Trophoblast cell (in vitro differentiated cells and primary cell): ENCODE results near the gene ADGRA3.

Experiments used
- DNase-seq, 2 donors: peaks; one replicate each; pipeline ENCODE4 v3.0.0-alpha.2; 2016
- H2AFZ ChIP-seq: 2 replicates; pipeline ENCODE4 v1.6.1; 2013; ENCODE audit warnings: low read length, moderate library complexity, mild to moderate bottlenecking; ENCODE audit not compliant: insufficient read depth, poor library complexity
- H2AK5ac ChIP-seq: 2 replicates; pipeline ENCODE4 v1.6.1; 2013; ENCODE audit warnings: mild to moderate bottlenecking, low read length
- H2BK120ac ChIP-seq: 2 replicates; pipeline ENCODE4 v1.6.1; 2013; ENCODE audit warnings: low read length, mild to moderate bottlenecking, moderate library complexity; ENCODE audit not compliant: insufficient read depth, poor library complexity
- H2BK12ac ChIP-seq: 2 replicates; pipeline ENCODE4 v1.6.1; 2013; ENCODE audit warnings: mild to moderate bottlenecking, low read length, moderate library complexity
- H2BK5ac ChIP-seq: 2 replicates; pipeline ENCODE4 v1.6.1; 2013; ENCODE audit warnings: low read length, low read depth, moderate library complexity, mild to moderate bottlenecking; ENCODE audit not compliant: poor library complexity
- H3K14ac ChIP-seq: 2 replicates; pipeline ENCODE4 v1.6.1; 2013; ENCODE audit warnings: mild to moderate bottlenecking, low read length
- H3K18ac ChIP-seq: 2 replicates; pipeline ENCODE4 v1.6.1; 2013; ENCODE audit warnings: mild to moderate bottlenecking, low read length
- H3K23ac ChIP-seq: 2 replicates; pipeline ENCODE4 v1.6.1; 2013; ENCODE audit warnings: low read length
- H3K27ac ChIP-seq: 2 replicates; pipeline ENCODE4 v1.5.1; 2013; ENCODE audit warnings: low read depth, mild to moderate bottlenecking, inconsistent platforms, low read length, moderate library complexity
- H3K27me3 ChIP-seq: 2 replicates; pipeline ENCODE4 v1.6.1; 2013; ENCODE audit warnings: inconsistent platforms, mild to moderate bottlenecking, low read length, moderate library complexity; ENCODE audit not compliant: insufficient read depth
- H3K36me3 ChIP-seq, 2 experiments: 1 replicate in 1 of 2; 2 replicates in 1 of 2; pipeline ENCODE4 v1.6.1; 2013; ENCODE audit warnings: low read length in 2 of 2, mild to moderate bottlenecking in 2 of 2, moderate library complexity in 1 of 2; ENCODE audit not compliant: insufficient read depth in 2 of 2, control insufficient read depth in 1 of 2
- H3K4ac ChIP-seq: 2 replicates; pipeline ENCODE4 v1.6.1; 2013; ENCODE audit warnings: low read depth, mild to moderate bottlenecking, low read length, moderate library complexity
- H3K4me1 ChIP-seq, 2 experiments: 1 replicate in 1 of 2; 2 replicates in 1 of 2; pipeline ENCODE4 v1.6.1; 2013; ENCODE audit warnings: low read length in 2 of 2, mild to moderate bottlenecking in 2 of 2, moderate library complexity in 1 of 2; ENCODE audit not compliant: insufficient read depth in 2 of 2, control insufficient read depth in 1 of 2
- H3K4me2 ChIP-seq: 2 replicates; pipeline ENCODE4 v1.6.1; 2013; ENCODE audit warnings: inconsistent platforms, mild to moderate bottlenecking, low read length, moderate library complexity
- H3K4me3 ChIP-seq: 2 replicates; pipeline ENCODE4 v1.5.1; 2013; ENCODE audit warnings: mild to moderate bottlenecking, low read depth, low read length, inconsistent platforms
- H3K79me1 ChIP-seq: one replicate; pipeline ENCODE4 v1.6.1; 2013; ENCODE audit warnings: low read length
- H3K79me2 ChIP-seq: 2 replicates; pipeline ENCODE4 v1.6.1; 2013; ENCODE audit warnings: low read length, mild to moderate bottlenecking; ENCODE audit not compliant: control insufficient read depth, insufficient read depth, poor library complexity
- H3K9ac ChIP-seq: 2 replicates; pipeline ENCODE4 v1.6.1; 2013; ENCODE audit warnings: mild to moderate bottlenecking, low read length
- H3K9me3 ChIP-seq: 2 replicates; pipeline ENCODE4 v1.6.1; 2013; ENCODE audit warnings: low read depth, mild to moderate bottlenecking, control low read depth, inconsistent platforms, low read length; ENCODE audit not compliant: insufficient read depth
- H4K12ac ChIP-seq: 2 replicates; pipeline ENCODE4 v1.6.1; 2013; ENCODE audit warnings: low read depth, mild to moderate bottlenecking, low read length, moderate library complexity
- H4K8ac ChIP-seq: 2 replicates; pipeline ENCODE4 v1.6.1; 2013; ENCODE audit warnings: low read depth, mild to moderate bottlenecking, low read length, moderate library complexity
- H4K91ac ChIP-seq: one replicate; pipeline ENCODE4 v1.6.1; 2013; ENCODE audit warnings: low read depth, mild to moderate bottlenecking, low read length, moderate library complexity
- WGBS: extraction: QIAGEN DNeasy Blood & Tissue Kit; methylation state at CpG from one replicate; pipeline ENCODE4 v1.1.7; 2013; ENCODE audit warnings: missing lambda C conversion rate; ENCODE audit not compliant: insufficient read length, insufficient coverage; ENCODE audit errors: extremely low coverage; 5-methylcytosine and 5-hydroxymethylcytosine counted together

The ADGRA3 gene

GRCh38 chr4:22430626-22431025 lies 85.2 kb downstream of the ADGRA3 start:
- no CpG with 5 or more reads among the region's 3 CpGs for WGBS
- H3K23ac ChIP-seq, result no peak overlapping the region
- no peaks in the 10 kb centered on the region for H3K79me2 ChIP-seq
- no peaks in the 10 kb centered on the region for H3K79me1 ChIP-seq
- H2BK5ac ChIP-seq, result no peak overlapping the region
- H4K8ac ChIP-seq, result no peak overlapping the region
- H3K9me3 ChIP-seq, result no peaks in the 10 kb centered on the region
- no peak overlapping the region for H3K4me3 ChIP-seq
- H3K18ac ChIP-seq, result no peak overlapping the region
- H3K27ac ChIP-seq, result no peak overlapping the region
- H4K91ac ChIP-seq, result no peak overlapping the region
- H2AK5ac ChIP-seq, result no peak overlapping the region
- no peak overlapping the region for H3K4me2 ChIP-seq
- DNase-seq, result no peak
- H3K14ac ChIP-seq, result no peak overlapping the region
- H3K36me3 ChIP-seq, result peaks cover 0 to 1% of the 10 kb centered on the region in 2 experiments
- H2AFZ ChIP-seq, result no peak overlapping the region
- no peak overlapping the region for H4K12ac ChIP-seq
- H2BK120ac ChIP-seq, result no peak overlapping the region
- H3K4ac ChIP-seq, result no peak overlapping the region
- no peaks in the 10 kb centered on the region for H3K4me1 ChIP-seq
- no peak overlapping the region for H2BK12ac ChIP-seq
- no peaks in the 10 kb centered on the region for H3K27me3 ChIP-seq
- no peak overlapping the region for H3K9ac ChIP-seq

DNA sequence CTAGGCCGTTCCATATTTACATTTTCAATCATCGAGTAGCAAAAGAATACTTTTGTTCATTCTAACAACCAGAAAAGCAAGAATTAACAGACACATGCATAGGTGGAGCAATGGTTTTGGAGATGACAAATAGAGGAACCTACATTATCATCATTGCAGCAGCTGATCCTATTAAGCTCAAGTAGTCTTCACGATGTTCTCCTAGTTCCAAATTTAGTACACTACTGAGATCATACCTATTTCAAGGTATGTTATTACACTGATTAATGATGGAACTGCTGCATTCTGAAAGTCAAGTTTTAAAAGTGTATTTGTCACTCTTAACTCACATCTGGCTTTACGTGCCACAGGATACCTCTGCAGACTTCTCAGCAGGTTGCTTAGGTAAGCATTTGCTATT lies 87.4 kb downstream of the ADGRA3 start:
- Histone ChIP-seq H3K79me1 (no peaks in the 10 kb centered on the region), H3K27ac (no peak overlapping the region), H3K79me2 (no peaks in the 10 kb centered on the region), H2BK120ac (no peak overlapping the region), H3K14ac (no peak overlapping the region), H3K9ac (no peak overlapping the region), H3K4me2 (no peak overlapping the region), H3K27me3 (no peaks in the 10 kb centered on the region), H2BK12ac (no peak overlapping the region), H3K4me1 (no peaks in the 10 kb centered on the region), H3K23ac (no peak overlapping the region), H3K18ac (no peak overlapping the region), H2AK5ac (no peak overlapping the region), H4K8ac (no peak overlapping the region), H3K4me3 (no peak overlapping the region), H3K36me3 (peaks cover 0 to 4% of the 10 kb centered on the region in 2 experiments), H2BK5ac (no peak overlapping the region), H3K9me3 (no peaks in the 10 kb centered on the region), H4K12ac (no peak overlapping the region), H3K4ac (no peak overlapping the region), H2AFZ (no peak overlapping the region), H4K91ac (no peak overlapping the region)
- no peak for DNase-seq
- no CpG with 5 or more reads among the region's 4 CpGs for WGBS

- no peak for DNase-seq
- H3K9me3 ChIP-seq, result no peaks in the 10 kb centered on the region
- H2BK12ac ChIP-seq, result no peak overlapping the region
- H3K18ac ChIP-seq, result no peak overlapping the region
- H3K79me2 ChIP-seq, result no peaks in the 10 kb centered on the region
- H3K27ac ChIP-seq, result no peak overlapping the region
- H3K4me3 ChIP-seq, result no peak overlapping the region
- H3K4me2 ChIP-seq, result no peak overlapping the region
- H3K9ac ChIP-seq, result no peak overlapping the region
- no peaks in the 10 kb centered on the region for H3K27me3 ChIP-seq
- no peak overlapping the region for H2BK5ac ChIP-seq
- no peak overlapping the region for H4K91ac ChIP-seq
- H4K8ac ChIP-seq, result no peak overlapping the region
- H2AK5ac ChIP-seq, result no peak overlapping the region
- WGBS, result no CpG with 5 or more reads among the region's 3 CpGs
- no peak overlapping the region for H2AFZ ChIP-seq
- no peaks in the 10 kb centered on the region for H3K4me1 ChIP-seq
- H3K14ac ChIP-seq, result no peak overlapping the region
- H3K36me3 ChIP-seq, result peaks cover 3 to 5% of the 10 kb centered on the region in 2 experiments
- no peak overlapping the region for H3K23ac ChIP-seq
- no peak overlapping the region for H2BK120ac ChIP-seq
- H3K79me1 ChIP-seq, result no peaks in the 10 kb centered on the region
- H4K12ac ChIP-seq, result no peak overlapping the region
- H3K4ac ChIP-seq, result no peak overlapping the region
Measured at GRCh38 chr4:22427675-22428074, 88.2 kb downstream of the ADGRA3 start.

- Histone ChIP-seq H3K18ac (no peak overlapping the region), H2BK120ac (no peak overlapping the region), H3K36me3 (peaks cover 3 to 6% of the 10 kb centered on the region in 2 experiments), H3K27ac (no peak overlapping the region), H3K79me2 (no peaks in the 10 kb centered on the region), H4K12ac (no peak overlapping the region), H4K8ac (no peak overlapping the region), H2BK12ac (no peak overlapping the region), H3K23ac (no peak overlapping the region), H3K4ac (no peak overlapping the region), H3K9ac (no peak overlapping the region), H2AFZ (no peak overlapping the region), H4K91ac (no peak overlapping the region), H3K14ac (no peak overlapping the region), H2AK5ac (no peak overlapping the region), H2BK5ac (no peak overlapping the region), H3K79me1 (no peaks in the 10 kb centered on the region), H3K4me3 (no peak overlapping the region), H3K4me2 (no peak overlapping the region), H3K27me3 (no peaks in the 10 kb centered on the region), H3K4me1 (no peaks in the 10 kb centered on the region), H3K9me3 (no peaks in the 10 kb centered on the region)
- DNase-seq, result no peak
- WGBS, result no CpG with 5 or more reads among the region's 1 CpG
Measured at GRCh38 chr4:22420291-22420690, 95.6 kb downstream of the ADGRA3 start.
